ENCODE data around the gene UBC.

GRCh38 chr12:124906606-124907261 lies 7.7 kb downstream of the UBC start:
- TF ChIP-seq CSDC2 (CRISPR knock-in tag; IDR thresholded peaks at IDR 0.05) = no peak
- no peak for TF ChIP-seq ARNTL (CRISPR knock-in tag; IDR thresholded peaks at IDR 0.05; ENCODE audit: borderline replicate concordance, low read depth)

Measured in SK-N-SH treated with all-trans-retinoic acid at 6 μM for 48 hours (cell line).